Measurements from ENCODE around the gene DHRS12. TPM values are rescaled to one million over a fixed set of nuclear protein-coding genes. Genes with fewer than 3 reads are reported as not detected.

The DHRS12 gene
- total RNA-seq, 4 donors from 2014 or later: 7.6 to 11.8 (median 10.3) TPM

- no peak overlapping the region for H3K4me3 ChIP-seq (ENCODE audit: low read depth, poor library complexity, severe bottlenecking)
- 71 to 78% methylated on average over 8 of the region's 8 CpGs for WGBS, 2 donors
- intact Hi-C loops (cut with DNase I; ENCODE audit: low total_unique reads): no loop called here
- no peak for DNase-seq (ENCODE audit: low spot score in 2 of 2)
- TF ChIP-seq CTCF (IDR thresholded peaks at IDR 0.05) (no peak), POLR2A (IDR thresholded peaks at IDR 0.05) (no peak)
Observed at GRCh38 chr13:51838240-51838846, 34.4 kb upstream of the DHRS12 start.

- intact Hi-C loops (cut with DNase I; ENCODE audit: low total_unique reads): no loop called here
Observed at GRCh38 chr13:51837016-51837415, 33.1 kb upstream of the DHRS12 start.

GRCh38 chr13:51834581-51835171 is 30.7 kb upstream of the DHRS12 start:
- no peak for DNase-seq (ENCODE audit: low spot score in 2 of 2)
- no peak overlapping the region for H3K4me3 ChIP-seq (ENCODE audit: low read depth, poor library complexity, severe bottlenecking)
- intact Hi-C loops (cut with DNase I; ENCODE audit: low total_unique reads): no loop called here
- TF ChIP-seq POLR2A (IDR thresholded peaks at IDR 0.05): no peak
- 69 to 73% methylated on average over 7 of the region's 7 CpGs for WGBS, 2 donors

More at GRCh38 chr13:51837016-51837415, 33.1 kb upstream of the DHRS12 start:
- no peak overlapping the region for H3K4me3 ChIP-seq (ENCODE audit: low read depth, poor library complexity, severe bottlenecking)
- DNase-seq (ENCODE audit: low spot score in 2 of 2): no peak
- WGBS, 2 donors: 87 to 91% methylated on average over 3 of the region's 3 CpGs
- no peak for TF ChIP-seq CTCF (IDR thresholded peaks at IDR 0.05)
- TF ChIP-seq POLR2A (IDR thresholded peaks at IDR 0.05): no peak

- no peak for DNase-seq (ENCODE audit: low spot score in 2 of 2)
- TF ChIP-seq CTCF (IDR thresholded peaks at IDR 0.05): no peak
- TF ChIP-seq POLR2A (IDR thresholded peaks at IDR 0.05): no peak
- intact Hi-C loops (cut with DNase I; ENCODE audit: low total_unique reads): no loop called here
- H3K4me3 ChIP-seq (ENCODE audit: low read depth, poor library complexity, severe bottlenecking): no peak overlapping the region
- WGBS, 2 donors: 85 to 86% methylated on average over 10 of the region's 10 CpGs
Observed at GRCh38 chr13:51833980-51834379, 30.0 kb upstream of the DHRS12 start.

- H3K4me3 ChIP-seq (ENCODE audit: low read depth, poor library complexity, severe bottlenecking): no peak overlapping the region
- WGBS, 2 donors: 72% methylated on average over 6 of the region's 6 CpGs
- intact Hi-C loops (cut with DNase I; ENCODE audit: low total_unique reads): no loop called here
- no peak for DNase-seq (ENCODE audit: low spot score in 2 of 2)
- TF ChIP-seq POLR2A (IDR thresholded peaks at IDR 0.05) (no peak), CTCF (IDR thresholded peaks at IDR 0.05) (no peak)
Observed at GRCh38 chr13:51832471-51833152, 28.6 kb upstream of the DHRS12 start.

- H3K4me3 ChIP-seq (ENCODE audit: low read depth, poor library complexity, severe bottlenecking): no peak overlapping the region
- TF ChIP-seq POLR2A (IDR thresholded peaks at IDR 0.05) (no peak), CTCF (IDR thresholded peaks at IDR 0.05) (no peak)
- intact Hi-C loops (cut with DNase I; ENCODE audit: low total_unique reads): no loop called here
- 94 to 96% methylated on average over 5 of the region's 5 CpGs for WGBS, 2 donors
- DNase-seq (ENCODE audit: low spot score in 2 of 2): no peak
Observed at GRCh38 chr13:51831519-51831918, 27.6 kb upstream of the DHRS12 start.

Data from lower leg skin (tissue), 4 donors.